ENCODE measurements around the gene ABHD3. TPM values are rescaled to one million over a fixed set of nuclear protein-coding genes. Genes with fewer than 3 reads are reported as not detected.

Gene ABHD3
- polyA plus RNA-seq, 1 donor (not counting 4 experiments of a cell fraction or from before 2014, with no cell fraction given), result 31.6 TPM

GRCh38 chr18:21664069-21664468 is 40.5 kb downstream of the ABHD3 start:
- Histone ChIP-seq H2AFZ (ENCODE audit: control insufficient read depth, low read length) (no peak overlapping the region), H3K27me3 (ENCODE audit: control insufficient read depth, extremely low read depth, insufficient read depth, low read length) (no peaks in the 10 kb centered on the region), H3K79me2 (ENCODE audit: control insufficient read depth, insufficient read depth, low read length) (no peaks in the 10 kb centered on the region), H3K4me3 (ENCODE audit: control insufficient read depth in 2 of 3, extremely low read depth in 1 of 3, insufficient read depth in 2 of 3, low read depth in 1 of 3, low read length in 3 of 3) (no peak overlapping the region), H3K36me3 (ENCODE audit: control insufficient read depth in 2 of 2, extremely low read depth in 1 of 2, insufficient read depth in 2 of 2, low read length in 2 of 2) (peaks cover 0 to 3% of the 10 kb centered on the region in 2 experiments), H3K9me1 (ENCODE audit: control insufficient read depth, extremely low read depth, insufficient read depth, low read length) (no peaks in the 10 kb centered on the region), H3K4me2 (ENCODE audit: control insufficient read depth, extremely low read depth, insufficient read depth, low read depth, low read length) (no peak overlapping the region), H4K20me1 (ENCODE audit: control insufficient read depth, extremely low read depth, insufficient read depth, low read length) (no peaks in the 10 kb centered on the region), H3K4me1 (ENCODE audit: control insufficient read depth, extremely low read depth, insufficient read depth, low read length) (peaks cover 9% of the 10 kb centered on the region), H3K27ac (ENCODE audit: control insufficient read depth, insufficient read depth, low read length) (no peak overlapping the region), H3K9ac (ENCODE audit: control insufficient read depth, extremely low read depth, insufficient read depth, low read length) (no peak overlapping the region), H3K9me3 (ENCODE audit: control insufficient read depth, low read depth, low read length) (no peaks in the 10 kb centered on the region)
- FAIRE-seq (no peak), DNase-seq (ENCODE audit: low read depth, low spot score) (no peak)
- TF ChIP-seq EZH2 (IDR thresholded peaks at IDR 0.05; ENCODE audit: low read length) (no peak), CTCF (optimal IDR thresholded peaks at IDR 0.05 in 1 of 3, IDR thresholded peaks at IDR 0.05 in 1 of 3, conservative IDR thresholded peaks at IDR 0.05 in 1 of 3; ENCODE audit: extremely low read depth in 1 of 3, insufficient read depth in 2 of 3, low read length in 3 of 3) (no peak)
- dilution Hi-C loops (cut with MboI; ENCODE audit: extremely low pct_ligation_motif_present, low sequenced_read_pairs), result no loop called here

DNA sequence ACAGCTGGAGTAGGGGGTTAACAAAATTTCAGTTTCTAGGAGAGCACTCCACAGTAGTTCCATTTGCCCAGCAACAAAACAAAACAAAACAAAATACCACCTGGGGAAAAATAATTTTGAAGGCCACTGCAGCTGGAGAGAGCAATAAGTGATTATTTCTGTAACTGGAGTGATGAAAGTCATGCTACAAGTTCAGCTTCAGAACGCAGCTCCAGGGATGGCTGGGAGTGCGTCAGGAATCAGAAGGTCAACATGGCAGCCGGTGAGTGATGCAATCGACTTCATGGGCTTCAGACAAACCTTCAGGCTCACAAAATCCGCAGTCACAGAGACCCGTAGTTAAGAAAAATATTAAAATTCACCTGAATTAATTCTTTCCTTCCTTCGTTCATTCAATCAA is 41.0 kb downstream of the ABHD3 start:
- dilution Hi-C loops (cut with MboI; ENCODE audit: extremely low pct_ligation_motif_present, low sequenced_read_pairs), result no loop called here
- TF ChIP-seq EZH2 (IDR thresholded peaks at IDR 0.05; ENCODE audit: low read length), result no peak
- peaks cover 0 to 3% of the 10 kb centered on the region in 2 experiments for H3K36me3 ChIP-seq (ENCODE audit: control insufficient read depth in 2 of 2, extremely low read depth in 1 of 2, insufficient read depth in 2 of 2, low read length in 2 of 2)
- H3K79me2 ChIP-seq (ENCODE audit: control insufficient read depth, insufficient read depth, low read length), result no peaks in the 10 kb centered on the region
- H3K9me1 ChIP-seq (ENCODE audit: control insufficient read depth, extremely low read depth, insufficient read depth, low read length), result no peaks in the 10 kb centered on the region
- no peak overlapping the region for H3K27ac ChIP-seq (ENCODE audit: control insufficient read depth, insufficient read depth, low read length)
- no peak overlapping the region for H2AFZ ChIP-seq (ENCODE audit: control insufficient read depth, low read length)
- no peak overlapping the region for H3K9ac ChIP-seq (ENCODE audit: control insufficient read depth, extremely low read depth, insufficient read depth, low read length)
- H3K4me1 ChIP-seq (ENCODE audit: control insufficient read depth, extremely low read depth, insufficient read depth, low read length), result peaks cover 4% of the 10 kb centered on the region
- DNase-seq (ENCODE audit: low read depth, low spot score) (no peak), FAIRE-seq (no peak)
- H3K9me3 ChIP-seq (ENCODE audit: control insufficient read depth, low read depth, low read length), result no peaks in the 10 kb centered on the region
- H3K4me3 ChIP-seq (ENCODE audit: control insufficient read depth in 2 of 3, extremely low read depth in 1 of 3, insufficient read depth in 2 of 3, low read depth in 1 of 3, low read length in 3 of 3), result no peak overlapping the region
- no peaks in the 10 kb centered on the region for H3K27me3 ChIP-seq (ENCODE audit: control insufficient read depth, extremely low read depth, insufficient read depth, low read length)
- H3K4me2 ChIP-seq (ENCODE audit: control insufficient read depth, extremely low read depth, insufficient read depth, low read depth, low read length), result no peak overlapping the region
- no peaks in the 10 kb centered on the region for H4K20me1 ChIP-seq (ENCODE audit: control insufficient read depth, extremely low read depth, insufficient read depth, low read length)

DNA sequence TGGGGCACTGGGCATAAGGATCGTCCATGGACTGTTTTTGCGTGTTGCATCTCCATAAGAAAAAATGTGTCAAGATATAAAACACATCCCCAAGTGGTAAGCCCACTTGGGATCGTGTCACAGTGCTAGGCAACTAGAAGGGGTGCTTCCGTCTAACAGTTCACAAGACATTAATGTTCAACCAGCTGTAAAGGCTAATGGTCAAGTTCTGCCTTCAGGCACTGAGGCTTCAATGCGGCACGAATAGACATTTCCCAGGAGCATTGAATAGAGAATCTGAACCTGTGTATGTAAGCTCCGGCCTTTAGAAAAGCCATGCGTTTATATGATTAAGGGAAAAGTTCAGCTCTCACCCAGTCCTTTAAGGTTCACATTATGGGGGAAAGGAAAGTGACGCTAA is 42.0 kb downstream of the ABHD3 start:
- Histone ChIP-seq H3K4me1 (ENCODE audit: control insufficient read depth, extremely low read depth, insufficient read depth, low read length) (no peaks in the 10 kb centered on the region), H2AFZ (ENCODE audit: control insufficient read depth, low read length) (no peak overlapping the region), H3K9me3 (ENCODE audit: control insufficient read depth, low read depth, low read length) (no peaks in the 10 kb centered on the region), H3K9me1 (ENCODE audit: control insufficient read depth, extremely low read depth, insufficient read depth, low read length) (no peaks in the 10 kb centered on the region), H3K27ac (ENCODE audit: control insufficient read depth, insufficient read depth, low read length) (no peak overlapping the region), H3K36me3 (ENCODE audit: control insufficient read depth in 2 of 2, extremely low read depth in 1 of 2, insufficient read depth in 2 of 2, low read length in 2 of 2) (peaks cover 0 to 3% of the 10 kb centered on the region in 2 experiments), H3K4me3 (ENCODE audit: control insufficient read depth in 2 of 3, extremely low read depth in 1 of 3, insufficient read depth in 2 of 3, low read depth in 1 of 3, low read length in 3 of 3) (no peak overlapping the region), H3K9ac (ENCODE audit: control insufficient read depth, extremely low read depth, insufficient read depth, low read length) (no peak overlapping the region), H4K20me1 (ENCODE audit: control insufficient read depth, extremely low read depth, insufficient read depth, low read length) (no peaks in the 10 kb centered on the region), H3K27me3 (ENCODE audit: control insufficient read depth, extremely low read depth, insufficient read depth, low read length) (no peaks in the 10 kb centered on the region), H3K79me2 (ENCODE audit: control insufficient read depth, insufficient read depth, low read length) (no peaks in the 10 kb centered on the region), H3K4me2 (ENCODE audit: control insufficient read depth, extremely low read depth, insufficient read depth, low read depth, low read length) (no peak overlapping the region)
- dilution Hi-C loops (cut with MboI; ENCODE audit: extremely low pct_ligation_motif_present, low sequenced_read_pairs), result no loop called here
- DNase-seq (ENCODE audit: low read depth, low spot score) (no peak), FAIRE-seq (no peak)
- TF ChIP-seq EZH2 (IDR thresholded peaks at IDR 0.05; ENCODE audit: low read length), result no peak
- no peak for TF ChIP-seq CTCF (optimal IDR thresholded peaks at IDR 0.05 in 1 of 3, IDR thresholded peaks at IDR 0.05 in 1 of 3, conservative IDR thresholded peaks at IDR 0.05 in 1 of 3; ENCODE audit: extremely low read depth in 1 of 3, insufficient read depth in 2 of 3, low read length in 3 of 3)
